Amygdala (tissue), 56 donors: ENCODE data around the gene NFATC4.

Source experiments
- DNase-seq, 56 donors: peaks; one replicate each; lab custom pipeline; 2025; lab: John Stamatoyannopoulos, UW

Gene NFATC4

GRCh38 chr14:24426150-24426911, 58.3 kb downstream of the NFATC4 start:
- no peak for DNase-seq

- no peak for DNase-seq
These were observed 59.0 kb downstream of the NFATC4 start for GRCh38 chr14:24426912-24427536.

- DNase-seq: no peak
These were observed 59.8 kb downstream of the NFATC4 start for GRCh38 chr14:24427537-24428508.

- no peak for DNase-seq
These were observed 60.8 kb downstream of the NFATC4 start for GRCh38 chr14:24428628-24429394.
